ENCODE measurements around the gene ROR2.

The ROR2 gene

DNA sequence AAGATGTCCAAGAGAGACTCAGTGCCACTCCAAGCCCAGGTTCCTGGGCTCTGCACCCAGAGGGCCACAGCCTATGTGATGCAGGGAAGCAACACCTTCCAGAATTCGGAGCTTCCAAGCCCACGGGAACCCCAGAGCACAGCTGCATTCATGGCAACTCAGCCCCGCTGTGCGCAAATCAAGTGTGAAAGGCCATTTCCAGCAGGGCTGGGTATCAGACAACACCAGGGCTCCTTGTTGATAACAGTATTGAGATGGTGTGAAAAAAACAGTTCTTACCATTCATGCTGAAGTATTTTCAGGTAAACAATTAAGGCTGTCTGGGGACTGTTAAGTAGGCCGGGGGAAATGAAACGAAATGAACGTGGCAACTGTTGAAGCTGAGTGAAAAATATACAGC lies 10.1 kb downstream of the ROR2 start:
- Mint-ChIP-seq H3K27me3 (peaks cover 18% of the 10 kb centered on the region), H3K9me3 (peaks cover 0 to 4% of the 10 kb centered on the region in 2 donors), H3K4me1 (no peaks in the 10 kb centered on the region), H3K27ac (no peak overlapping the region), H3K4me3 (no peak overlapping the region)
- ATAC-seq (no peak), DNase-seq (no peak)

GRCh38 chr9:91937727-91938126 lies 12.3 kb downstream of the ROR2 start:
- Mint-ChIP-seq H3K27ac (no peak overlapping the region), H3K4me1 (no peaks in the 10 kb centered on the region), H3K27me3 (peaks cover 7% of the 10 kb centered on the region), H3K4me3 (no peak overlapping the region), H3K9me3 (no peaks in the 10 kb centered on the region)
- DNase-seq (no peak), ATAC-seq (no peak)

DNA sequence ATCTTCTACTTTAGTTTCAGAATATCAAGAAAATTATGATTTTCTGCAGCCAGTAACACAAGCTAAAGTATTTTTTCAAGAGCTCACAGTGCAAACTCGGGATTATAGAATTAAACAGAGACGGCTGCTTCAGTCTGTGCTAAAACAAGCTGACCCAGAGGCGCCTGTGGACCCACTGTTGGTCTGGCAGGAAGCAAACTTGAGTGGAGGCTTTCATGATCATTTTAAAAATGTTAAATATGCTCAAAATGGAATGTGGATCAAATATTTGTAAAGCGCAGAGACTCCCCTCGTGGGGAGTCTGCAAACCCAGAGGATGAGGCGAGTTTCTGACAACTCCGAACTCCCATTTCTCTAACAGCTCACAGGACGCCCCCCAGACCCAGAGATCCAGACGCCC lies 13.0 kb downstream of the ROR2 start:
- DNase-seq = no peak
- no peak for ATAC-seq
- peaks cover 7% of the 10 kb centered on the region for H3K27me3 Mint-ChIP-seq
- no peak overlapping the region for H3K27ac Mint-ChIP-seq
- H3K4me1 Mint-ChIP-seq = no peaks in the 10 kb centered on the region
- H3K9me3 Mint-ChIP-seq = no peaks in the 10 kb centered on the region
- H3K4me3 Mint-ChIP-seq = no peak overlapping the region

DNA sequence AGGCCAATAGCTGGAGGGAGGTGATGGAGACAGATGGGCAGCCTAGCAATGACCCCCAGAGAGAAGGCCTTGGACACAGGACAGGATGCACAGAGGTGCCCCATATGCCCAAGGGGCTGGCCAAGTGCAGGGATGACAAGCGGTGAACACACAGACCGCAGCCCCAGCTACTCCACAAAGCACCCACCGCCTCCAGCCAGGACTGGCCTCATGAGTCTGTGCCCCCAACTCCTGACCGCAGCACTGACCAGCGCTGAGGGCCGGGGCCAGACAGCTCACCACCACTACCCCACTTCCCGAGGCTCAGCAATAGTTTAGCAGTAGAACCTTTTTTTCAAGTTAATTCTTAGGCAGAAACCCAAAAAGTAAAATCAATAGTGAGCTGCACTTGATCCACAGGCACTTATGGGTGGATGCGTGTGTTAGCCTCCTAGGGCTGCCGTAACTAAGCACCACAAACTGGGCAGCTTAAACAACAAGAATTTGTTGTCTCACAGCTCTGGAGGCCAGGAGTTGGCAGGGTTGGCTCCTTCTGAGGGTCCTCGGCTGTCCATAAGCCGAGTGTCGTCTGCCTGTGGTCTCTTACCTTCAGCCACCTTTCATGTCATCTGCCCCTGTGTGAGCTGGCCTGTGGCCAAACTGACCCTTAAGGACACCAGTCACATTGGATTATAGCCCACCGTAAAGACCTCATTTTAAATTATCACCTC lies 14.1 kb downstream of the ROR2 start:
- H3K27me3 Mint-ChIP-seq = peaks cover 7% of the 10 kb centered on the region
- no peak for ATAC-seq
- peaks cover 5 to 6% of the 10 kb centered on the region in 2 donors for H3K9me3 Mint-ChIP-seq
- DNase-seq = no peak
- no peak overlapping the region for H3K27ac Mint-ChIP-seq
- H3K4me3 Mint-ChIP-seq = no peak overlapping the region
- H3K4me1 Mint-ChIP-seq = no peaks in the 10 kb centered on the region

DNA sequence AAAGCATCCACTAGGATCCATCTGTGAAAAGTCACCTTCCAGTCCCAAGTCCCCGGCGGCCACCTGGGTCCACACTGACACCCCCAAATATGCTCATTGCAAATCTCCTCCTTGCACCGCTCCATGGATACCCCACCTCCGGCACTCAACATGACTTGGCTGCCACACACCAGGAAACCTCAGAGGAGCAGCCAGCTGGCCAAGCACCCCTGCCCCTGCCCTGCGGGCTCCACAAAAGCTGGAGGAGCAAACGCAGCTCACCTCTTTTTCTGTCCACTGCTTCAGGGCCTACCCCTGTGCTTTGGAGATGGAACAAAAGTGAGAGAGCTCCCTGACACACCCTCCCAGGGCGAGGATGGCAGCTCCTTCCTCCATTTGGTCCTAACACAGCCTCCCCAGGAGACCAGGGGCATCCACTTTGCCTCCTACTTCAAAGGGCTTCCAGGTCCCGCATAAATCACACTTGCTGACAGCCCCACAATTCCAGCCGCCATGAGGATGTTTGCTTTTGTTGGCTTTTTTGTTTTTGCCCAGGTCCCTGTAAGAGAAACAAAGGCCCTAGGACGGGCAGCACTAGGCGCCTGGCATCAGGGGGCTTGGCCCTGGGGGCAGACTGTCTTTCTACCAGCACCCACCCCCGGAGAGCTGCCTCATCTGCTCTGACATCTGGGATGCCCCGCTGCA lies 14.8 kb downstream of the ROR2 start:
- DNase-seq (no peak), ATAC-seq (no peak)
- H3K4me1 Mint-ChIP-seq = no peaks in the 10 kb centered on the region
- H3K27ac Mint-ChIP-seq = peak overlapping the region in 1 of 2 donors; percentile 43
- H3K9me3 Mint-ChIP-seq = peaks cover 12 to 14% of the 10 kb centered on the region in 2 donors
- no peak overlapping the region for H3K4me3 Mint-ChIP-seq
- H3K27me3 Mint-ChIP-seq = peaks cover 7% of the 10 kb centered on the region

DNA sequence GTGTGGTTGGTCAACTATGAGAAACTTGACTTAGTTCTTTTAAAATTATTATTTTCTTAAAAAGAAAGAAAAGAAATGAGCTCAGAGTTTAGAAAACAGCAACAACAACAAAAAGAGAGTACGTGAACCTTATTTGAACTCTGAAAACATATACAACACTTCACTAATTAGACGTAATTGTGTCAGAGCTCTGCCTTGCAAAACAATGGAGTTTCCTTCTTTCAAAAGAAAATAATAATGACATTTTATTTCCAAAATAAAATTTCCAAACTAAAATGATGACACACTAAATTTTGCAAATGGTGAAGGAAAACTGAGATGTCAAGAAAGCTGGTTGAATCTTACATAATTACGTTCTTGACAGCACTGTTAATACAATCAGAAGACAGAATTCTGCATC lies 15.4 kb downstream of the ROR2 start:
- DNase-seq (no peak), ATAC-seq (no peak)
- H3K27me3 Mint-ChIP-seq = peaks cover 7% of the 10 kb centered on the region
- no peaks in the 10 kb centered on the region for H3K4me1 Mint-ChIP-seq
- no peak overlapping the region for H3K4me3 Mint-ChIP-seq
- H3K27ac Mint-ChIP-seq = no peak overlapping the region
- peaks cover 14 to 19% of the 10 kb centered on the region in 2 donors for H3K9me3 Mint-ChIP-seq

DNA sequence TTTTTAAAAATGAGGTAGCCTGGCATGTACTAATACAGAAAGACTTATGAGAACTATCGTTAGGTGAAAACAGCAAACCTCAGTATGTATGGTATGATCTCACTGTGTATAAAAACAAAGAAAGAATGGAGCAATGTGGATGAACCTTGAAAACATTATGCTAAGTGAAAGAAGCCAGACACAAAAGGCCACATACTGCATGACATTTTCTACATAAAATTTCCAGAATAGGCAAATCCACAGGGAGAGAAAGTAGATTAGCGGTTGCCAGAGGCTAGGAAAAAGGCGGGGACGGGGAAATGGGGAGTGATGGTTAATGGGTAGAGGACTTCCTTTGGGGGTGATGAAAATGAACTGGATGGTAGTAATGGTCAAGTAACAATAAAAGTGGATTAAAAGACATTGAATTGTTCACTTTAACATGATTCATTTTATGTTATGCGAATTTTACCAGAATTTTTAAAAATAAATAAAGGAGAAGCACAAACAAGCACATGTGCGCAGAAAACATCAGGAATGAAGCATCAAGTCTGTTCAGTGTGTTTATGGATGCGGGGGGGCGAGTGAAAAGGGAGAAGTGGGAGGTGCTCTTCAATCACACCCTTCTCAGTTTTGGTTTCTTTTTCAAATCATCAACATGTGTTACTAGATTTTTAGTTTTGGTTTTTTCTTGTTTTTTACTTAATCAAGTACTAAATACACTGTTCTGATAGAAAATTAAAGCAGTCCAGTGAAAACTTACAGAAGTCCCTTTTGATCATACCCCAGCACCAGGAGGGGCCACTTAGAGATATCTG lies 16.3 kb downstream of the ROR2 start:
- Mint-ChIP-seq H3K27me3 (peaks cover 7% of the 10 kb centered on the region), H3K9me3 (peaks cover 14 to 28% of the 10 kb centered on the region in 2 donors), H3K4me3 (no peak overlapping the region), H3K27ac (peak overlapping the region in 1 of 2 donors; percentile 72), H3K4me1 (no peaks in the 10 kb centered on the region)
- no peak for DNase-seq
- no peak for ATAC-seq

DNA sequence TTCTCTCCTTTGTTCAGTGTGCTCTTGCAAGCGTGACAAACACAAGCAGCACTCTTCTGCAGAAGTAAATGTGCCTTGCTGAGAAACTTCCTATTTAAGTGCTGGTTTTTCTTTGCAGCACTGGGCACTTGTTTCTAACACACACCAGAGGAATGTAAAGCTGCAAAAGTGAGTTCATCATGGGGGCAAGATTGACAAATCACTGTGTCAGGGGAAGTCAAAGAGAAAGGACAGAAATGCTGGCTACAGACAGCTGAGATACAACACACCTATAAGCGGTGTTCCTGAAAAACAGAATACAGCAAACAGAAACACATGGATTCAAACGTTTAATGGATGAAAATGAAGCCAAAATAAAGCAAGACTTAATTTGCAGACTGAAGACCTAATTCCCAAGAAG lies 19.6 kb downstream of the ROR2 start:
- no peak for ATAC-seq
- no peak overlapping the region for H3K27ac Mint-ChIP-seq
- H3K4me1 Mint-ChIP-seq = no peaks in the 10 kb centered on the region
- DNase-seq = no peak
- no peak overlapping the region for H3K4me3 Mint-ChIP-seq
- H3K27me3 Mint-ChIP-seq = no peaks in the 10 kb centered on the region
- peaks cover 14 to 40% of the 10 kb centered on the region in 2 donors for H3K9me3 Mint-ChIP-seq

DNA sequence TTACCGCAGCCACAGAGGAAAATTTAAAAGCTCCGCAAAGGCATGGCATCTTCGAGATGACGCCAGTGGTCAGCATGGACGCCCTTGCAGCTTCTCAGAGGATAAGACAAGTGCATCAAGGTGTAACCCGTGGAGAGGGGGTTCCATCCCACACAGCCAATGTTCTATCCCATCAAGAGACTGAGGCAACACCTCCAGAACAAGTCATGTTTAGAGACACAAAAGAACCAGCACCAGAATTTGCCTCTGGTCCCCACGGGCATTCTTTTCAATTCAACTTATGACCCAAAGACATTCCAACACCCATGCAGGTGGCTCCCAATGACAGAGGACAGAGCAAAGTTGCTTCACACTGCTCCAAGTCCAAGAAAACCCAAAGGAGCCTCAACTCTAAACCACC lies 20.7 kb downstream of the ROR2 start:
- no peaks in the 10 kb centered on the region for H3K4me1 Mint-ChIP-seq
- no peak overlapping the region for H3K27ac Mint-ChIP-seq
- H3K4me3 Mint-ChIP-seq = no peak overlapping the region
- ATAC-seq = no peak
- peaks cover under 1% of the 10 kb centered on the region for H3K27me3 Mint-ChIP-seq
- peaks cover 14 to 40% of the 10 kb centered on the region in 2 donors for H3K9me3 Mint-ChIP-seq
- DNase-seq = no peak

- no peak overlapping the region for H3K4me3 Mint-ChIP-seq
- DNase-seq (no peak), ATAC-seq (no peak)
- no peaks in the 10 kb centered on the region for H3K4me1 Mint-ChIP-seq
- H3K9me3 Mint-ChIP-seq = peaks cover 14 to 40% of the 10 kb centered on the region in 2 donors
- no peak overlapping the region for H3K27ac Mint-ChIP-seq
- H3K27me3 Mint-ChIP-seq = peaks cover 10% of the 10 kb centered on the region
These were observed 22.0 kb downstream of the ROR2 start for GRCh38 chr9:91927922-91928510.

DNA sequence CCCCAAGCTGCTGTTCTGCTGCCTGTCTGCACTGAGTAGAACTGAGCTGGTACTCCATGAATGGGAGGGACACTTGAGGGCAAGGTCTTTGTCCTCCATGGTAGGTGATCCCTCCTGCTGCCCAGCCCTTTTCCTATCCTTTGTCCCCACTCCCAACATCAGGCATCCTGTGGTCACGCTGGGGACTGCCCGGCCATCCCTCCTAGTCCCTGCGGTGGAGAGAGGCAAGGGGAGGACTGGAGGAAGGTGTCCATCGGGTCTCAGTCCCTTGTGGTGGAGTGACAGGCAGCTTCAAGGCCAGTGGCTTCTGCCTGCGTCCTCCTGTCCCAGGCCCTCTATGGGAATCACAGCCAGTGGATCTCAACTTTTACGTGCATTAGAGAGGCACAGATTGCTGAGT lies 25.9 kb downstream of the ROR2 start:
- peaks cover 27% of the 10 kb centered on the region for H3K27me3 Mint-ChIP-seq
- peak overlapping the region in 1 of 2 donors; percentile 29 for H3K27ac Mint-ChIP-seq
- DNase-seq (no peak), ATAC-seq (no peak)
- H3K9me3 Mint-ChIP-seq = peaks cover 0 to 15% of the 10 kb centered on the region in 2 donors
- no peaks in the 10 kb centered on the region for H3K4me1 Mint-ChIP-seq
- H3K4me3 Mint-ChIP-seq = no peak overlapping the region

DNA sequence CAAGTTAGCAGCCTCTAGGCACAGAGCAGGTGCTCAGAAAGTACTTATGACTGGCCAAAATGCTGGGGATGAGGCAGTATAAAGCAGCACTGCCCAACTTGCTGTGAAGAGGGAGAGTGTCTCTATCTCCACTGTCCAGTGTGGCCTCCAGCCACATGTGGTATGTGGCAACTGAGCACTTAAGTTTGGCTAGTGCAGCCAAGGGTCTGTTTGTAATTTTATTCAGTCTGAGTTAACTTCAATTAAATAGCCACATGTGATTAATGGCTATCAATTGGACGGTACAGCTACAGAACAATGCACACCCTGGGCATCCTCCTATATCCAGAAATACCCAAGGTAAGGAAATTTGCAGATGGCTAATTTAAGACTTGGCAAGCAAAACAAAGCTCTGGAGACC lies 26.9 kb downstream of the ROR2 start:
- no peak overlapping the region for H3K4me3 Mint-ChIP-seq
- peaks cover 0 to 5% of the 10 kb centered on the region in 2 donors for H3K9me3 Mint-ChIP-seq
- no peak overlapping the region for H3K27ac Mint-ChIP-seq
- H3K27me3 Mint-ChIP-seq = peaks cover 32% of the 10 kb centered on the region
- DNase-seq (no peak), ATAC-seq (no peak)
- H3K4me1 Mint-ChIP-seq = no peaks in the 10 kb centered on the region

GRCh38 chr9:91921371-91921770 lies 28.7 kb downstream of the ROR2 start:
- ATAC-seq = no peak
- no peaks in the 10 kb centered on the region for H3K9me3 Mint-ChIP-seq
- H3K4me3 Mint-ChIP-seq = no peak overlapping the region
- H3K27ac Mint-ChIP-seq = no peak overlapping the region
- DNase-seq = no peak
- peaks cover 36% of the 10 kb centered on the region for H3K27me3 Mint-ChIP-seq
- no peaks in the 10 kb centered on the region for H3K4me1 Mint-ChIP-seq

- peaks cover 41% of the 10 kb centered on the region for H3K27me3 Mint-ChIP-seq
- H3K9me3 Mint-ChIP-seq = no peaks in the 10 kb centered on the region
- H3K27ac Mint-ChIP-seq = no peak overlapping the region
- DNase-seq (no peak), ATAC-seq (no peak)
- H3K4me1 Mint-ChIP-seq = no peaks in the 10 kb centered on the region
- H3K4me3 Mint-ChIP-seq = no peak overlapping the region
These were observed 29.2 kb downstream of the ROR2 start for GRCh38 chr9:91920630-91921350.

- peak overlapping the region; percentile 29 to 56 for H3K27ac Mint-ChIP-seq
- H3K9me3 Mint-ChIP-seq = no peaks in the 10 kb centered on the region
- peaks cover 51% of the 10 kb centered on the region for H3K27me3 Mint-ChIP-seq
- DNase-seq = no peak
- ATAC-seq = no peak
- no peak overlapping the region for H3K4me3 Mint-ChIP-seq
- H3K4me1 Mint-ChIP-seq = no peaks in the 10 kb centered on the region
These were observed 30.4 kb downstream of the ROR2 start for GRCh38 chr9:91919621-91920020.

Measured in stimulated activated naive CD8-positive, alpha-beta T cell treated with anti-CD3 and anti-CD28 coated beads, Interleukin-15, amount 100 ng/mL, for 72 hours (primary cell).